ENCODE data around the gene FAM168A. TPM values are rescaled to one million over a fixed set of nuclear protein-coding genes. Genes with fewer than 3 reads are reported as not detected.
A peak's percentile ranks its signal among the peaks of the same experiment; 100 is the strongest.

Gene FAM168A
- total RNA-seq, 1 donor from 2014 or later, result 31.0 TPM

DNA sequence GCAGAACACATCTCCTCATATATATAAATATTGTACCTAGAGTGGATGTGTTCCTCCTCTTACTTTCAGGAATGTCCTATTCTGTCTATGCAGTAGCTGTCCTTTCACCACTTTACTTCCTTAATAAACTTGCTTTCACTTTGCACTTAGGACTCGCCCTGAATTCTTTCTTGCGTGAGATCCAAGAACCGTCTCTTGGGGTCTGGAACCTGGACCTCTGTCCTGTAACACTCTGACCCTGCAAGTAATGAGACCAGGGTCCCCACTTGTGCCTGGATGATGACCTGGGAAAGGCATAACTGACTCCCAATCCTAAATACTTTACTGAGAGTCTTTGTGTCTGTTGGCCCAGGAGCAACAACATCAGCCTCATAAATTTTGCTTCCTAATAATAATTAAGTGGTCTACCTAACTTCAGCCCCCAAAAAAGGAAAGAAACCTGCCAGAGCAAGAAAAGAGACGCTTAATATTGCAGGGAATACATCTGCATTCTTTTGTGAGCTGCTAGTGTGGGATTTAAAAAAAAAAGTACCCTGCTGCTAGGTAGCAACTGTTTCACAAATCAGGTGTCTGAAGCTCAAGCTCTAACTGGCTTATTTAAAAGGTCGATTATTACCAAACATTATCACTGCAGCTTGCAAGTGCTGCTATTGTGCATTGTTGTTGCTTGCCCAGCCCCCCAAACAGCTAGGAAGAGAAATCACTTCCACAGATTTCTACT lies 69.3 kb downstream of the FAM168A start:
- Histone ChIP-seq H3K27me3 (ENCODE audit: low read depth) (no peaks in the 10 kb centered on the region), H3K9me3 (no peaks in the 10 kb centered on the region), H3K4me1 (peaks cover 28% of the 10 kb centered on the region), H3K4me3 (peak overlapping the region; percentile 40), H3K36me3 (no peaks in the 10 kb centered on the region), H3K27ac (peak overlapping the region; percentile 78)
- intact Hi-C loops (cut with DNase I), result no loop called here
- TF ChIP-seq CTCF (IDR thresholded peaks at IDR 0.05), result no peak
- peak in 1 of 2 donors; percentile 61 for ATAC-seq
- DNase-seq, result no peak

- peaks cover 28% of the 10 kb centered on the region for H3K4me1 ChIP-seq
- peak overlapping the region; percentile 40 for H3K4me3 ChIP-seq
Measured at GRCh38 chr11:73528013-73528412, 69.9 kb downstream of the FAM168A start.

GRCh38 chr11:73525611-73526010 lies 72.3 kb downstream of the FAM168A start:
- ATAC-seq, result no peak
- peaks cover 23% of the 10 kb centered on the region for H3K4me1 ChIP-seq
- no peak for DNase-seq
- no peak overlapping the region for H3K4me3 ChIP-seq
- intact Hi-C loops (cut with DNase I), result no loop called here
- H3K36me3 ChIP-seq, result no peaks in the 10 kb centered on the region
- no peak for TF ChIP-seq CTCF (IDR thresholded peaks at IDR 0.05)
- no peaks in the 10 kb centered on the region for H3K9me3 ChIP-seq
- no peak overlapping the region for H3K27ac ChIP-seq
- H3K27me3 ChIP-seq (ENCODE audit: low read depth), result no peaks in the 10 kb centered on the region

More at GRCh38 chr11:73528013-73528412, 69.9 kb downstream of the FAM168A start:
- intact Hi-C loops (cut with DNase I), result no loop called here
- Histone ChIP-seq H3K36me3 (no peaks in the 10 kb centered on the region), H3K27ac (peak overlapping the region; percentile 78), H3K27me3 (ENCODE audit: low read depth) (no peaks in the 10 kb centered on the region), H3K9me3 (no peaks in the 10 kb centered on the region)
- TF ChIP-seq CTCF (IDR thresholded peaks at IDR 0.05), result no peak
- DNase-seq (no peak), ATAC-seq (no peak)

DNA sequence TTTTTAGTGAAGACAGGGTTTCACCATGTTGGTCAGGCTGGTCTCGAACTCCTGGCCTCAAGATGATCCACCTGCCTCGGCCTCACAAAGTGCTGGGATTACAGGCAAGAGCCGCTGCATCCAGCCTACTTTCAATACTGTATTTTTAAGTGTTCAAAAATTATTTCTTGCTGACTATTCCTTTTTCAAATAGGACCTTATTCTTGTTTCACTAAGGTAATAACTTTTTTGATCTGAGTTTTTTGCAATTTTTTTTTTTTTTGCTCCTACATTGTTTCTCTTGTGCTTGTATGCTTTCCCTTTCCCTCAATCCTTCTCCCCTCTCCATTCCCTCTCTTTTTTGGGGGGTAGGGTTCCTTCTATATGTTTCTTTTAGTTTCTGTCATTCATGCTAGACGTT lies 73.1 kb downstream of the FAM168A start:
- H3K27me3 ChIP-seq (ENCODE audit: low read depth), result no peaks in the 10 kb centered on the region
- TF ChIP-seq CTCF (IDR thresholded peaks at IDR 0.05), result no peak

GRCh38 chr11:73521621-73522020 lies 76.3 kb downstream of the FAM168A start:
- no peak for DNase-seq
- intact Hi-C loops (cut with DNase I), result no loop called here
- Histone ChIP-seq H3K4me1 (no peaks in the 10 kb centered on the region), H3K9me3 (no peaks in the 10 kb centered on the region), H3K4me3 (no peak overlapping the region), H3K36me3 (no peaks in the 10 kb centered on the region), H3K27me3 (ENCODE audit: low read depth) (no peaks in the 10 kb centered on the region), H3K27ac (no peak overlapping the region)
- no peak for ATAC-seq
- TF ChIP-seq CTCF (IDR thresholded peaks at IDR 0.05), result no peak

More for the DNA sequence above, 73.1 kb downstream of the FAM168A start:
- DNase-seq, result no peak
- no peak overlapping the region for H3K27ac ChIP-seq
- H3K4me1 ChIP-seq, result peaks cover 23% of the 10 kb centered on the region
- no peak for ATAC-seq
- intact Hi-C loops (cut with DNase I), result no loop called here
- no peaks in the 10 kb centered on the region for H3K9me3 ChIP-seq
- H3K36me3 ChIP-seq, result no peaks in the 10 kb centered on the region
- no peak overlapping the region for H3K4me3 ChIP-seq
